ENCODE measurements around the gene SERPING1. TPM values are rescaled to one million over a fixed set of nuclear protein-coding genes. Genes with fewer than 3 reads are reported as not detected.

Gene SERPING1
- polyA plus RNA-seq, 1 donor from 2014 or later: 0.22 TPM

DNA sequence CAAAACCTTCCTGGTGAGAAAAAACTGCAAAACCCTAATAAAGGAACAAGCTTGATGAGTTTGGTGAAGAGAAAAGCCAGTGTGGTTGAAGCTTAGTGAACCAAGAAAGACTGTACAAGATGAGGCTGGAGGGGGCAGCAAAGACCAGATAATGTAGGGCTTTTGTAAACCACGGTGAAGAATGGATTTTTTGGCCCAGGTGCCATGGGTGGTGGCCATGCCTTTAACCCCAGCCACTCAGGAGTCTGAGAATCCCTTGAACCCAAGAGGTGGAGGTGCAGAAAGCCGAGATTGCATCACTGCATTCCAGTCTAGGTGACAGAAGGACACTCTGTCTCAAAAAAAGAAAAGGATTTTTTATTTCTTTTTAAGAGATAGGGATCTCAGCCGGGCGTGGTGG lies 65.4 kb downstream of the SERPING1 start:
- TF ChIP-seq EP300 (conservative IDR thresholded peaks at IDR 0.05; ENCODE audit: poor library complexity, severe bottlenecking): no peak
- TF ChIP-seq, protein P1, sequence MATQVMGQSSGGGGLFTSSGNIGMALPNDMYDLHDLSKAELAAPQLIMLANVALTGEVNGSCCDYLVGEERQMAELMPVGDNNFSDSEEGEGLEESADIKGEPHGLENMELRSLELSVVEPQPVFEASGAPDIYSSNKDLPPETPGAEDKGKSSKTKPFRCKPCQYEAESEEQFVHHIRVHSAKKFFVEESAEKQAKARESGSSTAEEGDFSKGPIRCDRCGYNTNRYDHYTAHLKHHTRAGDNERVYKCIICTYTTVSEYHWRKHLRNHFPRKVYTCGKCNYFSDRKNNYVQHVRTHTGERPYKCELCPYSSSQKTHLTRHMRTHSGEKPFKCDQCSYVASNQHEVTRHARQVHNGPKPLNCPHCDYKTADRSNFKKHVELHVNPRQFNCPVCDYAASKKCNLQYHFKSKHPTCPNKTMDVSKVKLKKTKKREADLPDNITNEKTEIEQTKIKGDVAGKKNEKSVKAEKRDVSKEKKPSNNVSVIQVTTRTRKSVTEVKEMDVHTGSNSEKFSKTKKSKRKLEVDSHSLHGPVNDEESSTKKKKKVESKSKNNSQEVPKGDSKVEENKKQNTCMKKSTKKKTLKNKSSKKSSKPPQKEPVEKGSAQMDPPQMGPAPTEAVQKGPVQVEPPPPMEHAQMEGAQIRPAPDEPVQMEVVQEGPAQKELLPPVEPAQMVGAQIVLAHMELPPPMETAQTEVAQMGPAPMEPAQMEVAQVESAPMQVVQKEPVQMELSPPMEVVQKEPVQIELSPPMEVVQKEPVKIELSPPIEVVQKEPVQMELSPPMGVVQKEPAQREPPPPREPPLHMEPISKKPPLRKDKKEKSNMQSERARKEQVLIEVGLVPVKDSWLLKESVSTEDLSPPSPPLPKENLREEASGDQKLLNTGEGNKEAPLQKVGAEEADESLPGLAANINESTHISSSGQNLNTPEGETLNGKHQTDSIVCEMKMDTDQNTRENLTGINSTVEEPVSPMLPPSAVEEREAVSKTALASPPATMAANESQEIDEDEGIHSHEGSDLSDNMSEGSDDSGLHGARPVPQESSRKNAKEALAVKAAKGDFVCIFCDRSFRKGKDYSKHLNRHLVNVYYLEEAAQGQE (IDR thresholded peaks at IDR 0.05; ENCODE audit: borderline replicate concordance): no peak
- TF ChIP-seq SMC3 (conservative IDR thresholded peaks at IDR 0.05; ENCODE audit: poor library complexity): no peak
- TF ChIP-seq, protein P2, sequence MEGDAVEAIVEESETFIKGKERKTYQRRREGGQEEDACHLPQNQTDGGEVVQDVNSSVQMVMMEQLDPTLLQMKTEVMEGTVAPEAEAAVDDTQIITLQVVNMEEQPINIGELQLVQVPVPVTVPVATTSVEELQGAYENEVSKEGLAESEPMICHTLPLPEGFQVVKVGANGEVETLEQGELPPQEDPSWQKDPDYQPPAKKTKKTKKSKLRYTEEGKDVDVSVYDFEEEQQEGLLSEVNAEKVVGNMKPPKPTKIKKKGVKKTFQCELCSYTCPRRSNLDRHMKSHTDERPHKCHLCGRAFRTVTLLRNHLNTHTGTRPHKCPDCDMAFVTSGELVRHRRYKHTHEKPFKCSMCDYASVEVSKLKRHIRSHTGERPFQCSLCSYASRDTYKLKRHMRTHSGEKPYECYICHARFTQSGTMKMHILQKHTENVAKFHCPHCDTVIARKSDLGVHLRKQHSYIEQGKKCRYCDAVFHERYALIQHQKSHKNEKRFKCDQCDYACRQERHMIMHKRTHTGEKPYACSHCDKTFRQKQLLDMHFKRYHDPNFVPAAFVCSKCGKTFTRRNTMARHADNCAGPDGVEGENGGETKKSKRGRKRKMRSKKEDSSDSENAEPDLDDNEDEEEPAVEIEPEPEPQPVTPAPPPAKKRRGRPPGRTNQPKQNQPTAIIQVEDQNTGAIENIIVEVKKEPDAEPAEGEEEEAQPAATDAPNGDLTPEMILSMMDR (IDR thresholded peaks at IDR 0.05; ENCODE audit: poor library complexity, severe bottlenecking): no peak
- TF ChIP-seq EZH2 (IDR thresholded peaks at IDR 0.05; ENCODE audit: borderline replicate concordance, insufficient read depth, low read length, poor library complexity, severe bottlenecking): no peak
- TF ChIP-seq TAF1 (IDR thresholded peaks at IDR 0.05; ENCODE audit: low read depth): no peak
- TF ChIP-seq POLR2AphosphoS5 (IDR thresholded peaks at IDR 0.05): no peak
- TF ChIP-seq MXI1 (conservative IDR thresholded peaks at IDR 0.05; ENCODE audit: poor library complexity, severe bottlenecking): no peak
- TF ChIP-seq RAD21 (conservative IDR thresholded peaks at IDR 0.05): no peak
- H3F3A ChIP-seq (ENCODE audit: insufficient read depth, low read length, poor library complexity, severe bottlenecking): no peaks in the 10 kb centered on the region
- H3K27me3 ChIP-seq (ENCODE audit: insufficient read depth, low read depth, low read length): no peaks in the 10 kb centered on the region
- H4K20me1 ChIP-seq (ENCODE audit: insufficient read depth): no peaks in the 10 kb centered on the region
- no peaks in the 10 kb centered on the region for H3K9me2 ChIP-seq (ENCODE audit: insufficient read depth, low read length)
- H3K4me3 ChIP-seq (ENCODE audit: low read length): no peak overlapping the region
- H3K27ac ChIP-seq (ENCODE audit: low read length): no peak overlapping the region
- H3K4me2 ChIP-seq (ENCODE audit: low read length): no peak overlapping the region
- H3K79me2 ChIP-seq (replicated peaks; ENCODE audit: insufficient read depth, low read length): peaks cover 10% of the 10 kb centered on the region
- H3K9ac ChIP-seq (ENCODE audit: low read length): no peak overlapping the region
- H3K9me3 ChIP-seq (ENCODE audit: low read length): no peaks in the 10 kb centered on the region
- no peak overlapping the region for H2AFZ ChIP-seq (ENCODE audit: low read depth, low read length)
- H3K36me3 ChIP-seq (ENCODE audit: insufficient read depth, low read length): no peaks in the 10 kb centered on the region

DNA sequence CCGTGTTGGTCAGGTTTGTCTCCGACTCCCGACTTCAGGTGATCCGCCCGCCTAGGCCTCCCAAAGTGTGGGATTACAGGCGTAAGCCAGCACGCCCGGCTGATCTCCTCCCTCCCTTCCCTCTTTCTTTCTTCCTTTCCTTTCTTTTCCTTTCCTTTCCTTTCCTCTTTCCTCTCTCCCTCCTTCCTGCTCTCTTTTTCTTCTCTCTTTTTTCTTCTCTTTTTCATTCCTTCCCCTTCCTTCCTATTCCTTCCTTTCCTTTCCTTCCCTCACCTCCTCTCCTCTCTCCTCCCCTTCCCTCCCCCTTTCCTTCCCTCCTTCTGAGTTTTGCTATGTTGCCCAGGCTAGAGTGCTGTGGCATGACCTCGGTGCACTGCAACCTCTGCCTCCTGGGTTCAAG lies 66.5 kb downstream of the SERPING1 start:
- TF ChIP-seq RAD21 (conservative IDR thresholded peaks at IDR 0.05): no peak
- no peak for TF ChIP-seq EZH2 (IDR thresholded peaks at IDR 0.05; ENCODE audit: borderline replicate concordance, insufficient read depth, low read length, poor library complexity, severe bottlenecking)
- TF ChIP-seq POLR2AphosphoS5 (IDR thresholded peaks at IDR 0.05): no peak
- TF ChIP-seq EP300 (conservative IDR thresholded peaks at IDR 0.05; ENCODE audit: poor library complexity, severe bottlenecking): no peak
- no peak for TF ChIP-seq MXI1 (conservative IDR thresholded peaks at IDR 0.05; ENCODE audit: poor library complexity, severe bottlenecking)
- no peak for TF ChIP-seq SMC3 (conservative IDR thresholded peaks at IDR 0.05; ENCODE audit: poor library complexity)
- TF ChIP-seq, protein P1 (IDR thresholded peaks at IDR 0.05; ENCODE audit: borderline replicate concordance): no peak
- Histone ChIP-seq H4K20me1 (ENCODE audit: insufficient read depth) (no peaks in the 10 kb centered on the region), H3K9me3 (ENCODE audit: low read length) (no peaks in the 10 kb centered on the region), H3K36me3 (ENCODE audit: insufficient read depth, low read length) (no peaks in the 10 kb centered on the region), H3K4me3 (ENCODE audit: low read length) (no peak overlapping the region), H2AFZ (ENCODE audit: low read depth, low read length) (no peak overlapping the region), H3K79me2 (replicated peaks; ENCODE audit: insufficient read depth, low read length) (peaks cover 10% of the 10 kb centered on the region), H3K4me2 (ENCODE audit: low read length) (no peak overlapping the region), H3K9me2 (ENCODE audit: insufficient read depth, low read length) (no peaks in the 10 kb centered on the region), H3K27me3 (ENCODE audit: insufficient read depth, low read depth, low read length) (no peaks in the 10 kb centered on the region), H3K9ac (ENCODE audit: low read length) (no peak overlapping the region), H3K27ac (ENCODE audit: low read length) (no peak overlapping the region), H3F3A (ENCODE audit: insufficient read depth, low read length, poor library complexity, severe bottlenecking) (no peaks in the 10 kb centered on the region)

Small RNAs within 50 kb of the gene (small RNA-seq; reads per million reads assigned to genes)
- 3,881 to 7,573 (median 5,532) reads per million in 3 experiments for gene MIR130A

Other genes with a start within 250 kb of the SERPING1 start
- not detected in 2 replicates for gene PRG3, start 216.5 kb upstream of the SERPING1 start, polyA plus RNA-seq
- not detected in 2 replicates for gene PRG2, start 207.0 kb upstream of the SERPING1 start, polyA plus RNA-seq
- gene SLC43A3, start 170.6 kb upstream of the SERPING1 start, polyA plus RNA-seq: 0.33 TPM in 1 of 2 replicates, not detected in the other
- 0.24 and 0.66 TPM in 2 replicates for gene RTN4RL2, start 137.2 kb upstream of the SERPING1 start, polyA plus RNA-seq
- 2.5 and 3.3 TPM in 2 replicates for gene SLC43A1, start 82.0 kb upstream of the SERPING1 start, polyA plus RNA-seq
- gene TIMM10, start 66.9 kb upstream of the SERPING1 start, polyA plus RNA-seq: 63.6 and 69.5 TPM in 2 replicates
- gene SMTNL1, start 60.1 kb upstream of the SERPING1 start, polyA plus RNA-seq: not detected in 2 replicates
- 88.0 and 101 TPM in 2 replicates for gene UBE2L6, start 30.0 kb upstream of the SERPING1 start, polyA plus RNA-seq
- gene YPEL4, start 52.2 kb downstream of the SERPING1 start, polyA plus RNA-seq: 18.4 and 19.8 TPM in 2 replicates
- gene CLP1, start 60.1 kb downstream of the SERPING1 start, polyA plus RNA-seq: 18.2 and 22.7 TPM in 2 replicates
- 15.8 and 17.4 TPM in 2 replicates for gene ZDHHC5, start 70.4 kb downstream of the SERPING1 start, polyA plus RNA-seq
- gene MED19, start 114.5 kb downstream of the SERPING1 start, polyA plus RNA-seq: 46.4 and 62.4 TPM in 2 replicates
- 119 and 130 TPM in 2 replicates for gene TMX2, start 114.9 kb downstream of the SERPING1 start, polyA plus RNA-seq
- gene SELENOH, start 143.8 kb downstream of the SERPING1 start, polyA plus RNA-seq: 509 and 546 TPM in 2 replicates
- not detected in 2 replicates for gene BTBD18, start 154.1 kb downstream of the SERPING1 start, polyA plus RNA-seq
- 70.3 and 90.3 TPM in 2 replicates for gene CTNND1, start 164.1 kb downstream of the SERPING1 start, polyA plus RNA-seq